Measurements from ENCODE around the gene SCMH1.

The SCMH1 gene

DNA sequence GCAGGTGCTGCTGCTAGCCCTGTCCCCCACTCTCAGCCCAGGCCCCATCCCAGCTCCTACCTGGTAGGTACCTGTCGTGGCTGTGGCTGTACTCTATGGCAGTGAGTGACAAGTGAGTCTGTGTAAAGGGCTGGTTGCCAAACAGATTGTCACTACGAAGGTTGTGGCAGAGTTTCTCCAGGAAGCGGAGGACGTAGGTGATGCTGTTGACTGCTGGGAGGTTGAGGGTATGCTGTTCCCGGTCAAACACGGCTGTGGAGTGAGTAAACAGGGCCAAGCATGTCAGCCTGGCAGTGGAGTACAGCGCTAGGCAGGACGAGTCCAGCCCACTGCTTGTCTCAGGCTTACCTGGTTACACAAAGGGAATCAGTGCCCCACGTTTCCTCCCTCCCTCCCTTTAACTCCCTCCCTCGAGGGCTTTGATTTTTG lies 195.7 kb downstream of the SCMH1 start:
- Histone ChIP-seq H4K20me1 (ENCODE audit: low read depth, low read length) (no peaks in the 10 kb centered on the region), H3K4me3 (ENCODE audit: insufficient read depth, low read length, poor library complexity, severe bottlenecking) (no peak overlapping the region), H3K27me3 (ENCODE audit: low read length) (no peaks in the 10 kb centered on the region), H3K79me2 (ENCODE audit: insufficient read depth, low read length) (no peaks in the 10 kb centered on the region), H3K9me2 (replicated peaks; ENCODE audit: insufficient read depth, low read length) (no peaks in the 10 kb centered on the region), H3K9me3 (ENCODE audit: insufficient read depth, low read length) (no peaks in the 10 kb centered on the region), H3K9ac (ENCODE audit: low read length) (no peak overlapping the region), H3K4me2 (ENCODE audit: low read depth, low read length, poor library complexity, severe bottlenecking) (no peak overlapping the region), H3K27ac (ENCODE audit: low read depth, low read length) (no peak overlapping the region), H3K36me3 (ENCODE audit: low read length) (peaks cover 4% of the 10 kb centered on the region; the same call in 1 of the 2 replicates), H3F3A (ENCODE audit: insufficient read depth) (no peaks in the 10 kb centered on the region), H2AFZ (ENCODE audit: low read depth, low read length, severe bottlenecking) (no peak overlapping the region)
- no peak for TF ChIP-seq EZH2phosphoT487 (conservative IDR thresholded peaks at IDR 0.05; ENCODE audit: low read length)
- TF ChIP-seq, protein P1, sequence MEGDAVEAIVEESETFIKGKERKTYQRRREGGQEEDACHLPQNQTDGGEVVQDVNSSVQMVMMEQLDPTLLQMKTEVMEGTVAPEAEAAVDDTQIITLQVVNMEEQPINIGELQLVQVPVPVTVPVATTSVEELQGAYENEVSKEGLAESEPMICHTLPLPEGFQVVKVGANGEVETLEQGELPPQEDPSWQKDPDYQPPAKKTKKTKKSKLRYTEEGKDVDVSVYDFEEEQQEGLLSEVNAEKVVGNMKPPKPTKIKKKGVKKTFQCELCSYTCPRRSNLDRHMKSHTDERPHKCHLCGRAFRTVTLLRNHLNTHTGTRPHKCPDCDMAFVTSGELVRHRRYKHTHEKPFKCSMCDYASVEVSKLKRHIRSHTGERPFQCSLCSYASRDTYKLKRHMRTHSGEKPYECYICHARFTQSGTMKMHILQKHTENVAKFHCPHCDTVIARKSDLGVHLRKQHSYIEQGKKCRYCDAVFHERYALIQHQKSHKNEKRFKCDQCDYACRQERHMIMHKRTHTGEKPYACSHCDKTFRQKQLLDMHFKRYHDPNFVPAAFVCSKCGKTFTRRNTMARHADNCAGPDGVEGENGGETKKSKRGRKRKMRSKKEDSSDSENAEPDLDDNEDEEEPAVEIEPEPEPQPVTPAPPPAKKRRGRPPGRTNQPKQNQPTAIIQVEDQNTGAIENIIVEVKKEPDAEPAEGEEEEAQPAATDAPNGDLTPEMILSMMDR (IDR thresholded peaks at IDR 0.05; ENCODE audit: insufficient read depth, low read length, poor library complexity, severe bottlenecking) = no peak

DNA sequence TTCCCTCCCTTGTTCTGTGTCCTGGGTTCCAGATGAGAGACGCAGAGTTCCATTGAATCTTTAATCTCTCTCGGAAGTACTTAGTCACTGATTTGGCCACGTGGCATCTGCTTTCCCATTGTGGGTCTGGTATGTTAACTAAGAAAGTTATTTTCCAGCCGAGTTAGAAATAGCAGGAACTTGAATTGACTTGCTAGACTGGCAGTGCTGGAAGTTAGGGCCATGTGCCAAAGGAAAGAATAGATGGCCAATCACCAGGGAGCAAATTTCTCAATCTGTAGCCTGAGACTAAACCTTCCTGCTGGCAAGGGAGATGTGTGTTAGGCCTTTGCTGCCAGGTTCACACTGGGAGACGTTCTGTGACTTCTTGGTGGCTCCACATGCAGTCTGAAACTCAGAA lies 196.4 kb downstream of the SCMH1 start:
- Histone ChIP-seq H3K79me2 (ENCODE audit: insufficient read depth, low read length) (no peaks in the 10 kb centered on the region), H3K27ac (ENCODE audit: low read depth, low read length) (no peak overlapping the region), H3K9me3 (ENCODE audit: insufficient read depth, low read length) (no peaks in the 10 kb centered on the region), H3K9ac (ENCODE audit: low read length) (no peak overlapping the region), H3K4me2 (ENCODE audit: low read depth, low read length, poor library complexity, severe bottlenecking) (no peak overlapping the region), H3K27me3 (ENCODE audit: low read length) (no peaks in the 10 kb centered on the region), H3F3A (ENCODE audit: insufficient read depth) (no peaks in the 10 kb centered on the region), H3K9me2 (replicated peaks; ENCODE audit: insufficient read depth, low read length) (no peaks in the 10 kb centered on the region), H3K4me3 (ENCODE audit: insufficient read depth, low read length, poor library complexity, severe bottlenecking) (no peak overlapping the region), H2AFZ (ENCODE audit: low read depth, low read length, severe bottlenecking) (no peak overlapping the region), H4K20me1 (ENCODE audit: low read depth, low read length) (no peaks in the 10 kb centered on the region), H3K36me3 (ENCODE audit: low read length) (peaks cover 4% of the 10 kb centered on the region; the same call in 1 of the 2 replicates)
- TF ChIP-seq EZH2phosphoT487 (conservative IDR thresholded peaks at IDR 0.05; ENCODE audit: low read length) = no peak
- TF ChIP-seq, protein P1 (IDR thresholded peaks at IDR 0.05; ENCODE audit: insufficient read depth, low read length, poor library complexity, severe bottlenecking) = no peak

DNA sequence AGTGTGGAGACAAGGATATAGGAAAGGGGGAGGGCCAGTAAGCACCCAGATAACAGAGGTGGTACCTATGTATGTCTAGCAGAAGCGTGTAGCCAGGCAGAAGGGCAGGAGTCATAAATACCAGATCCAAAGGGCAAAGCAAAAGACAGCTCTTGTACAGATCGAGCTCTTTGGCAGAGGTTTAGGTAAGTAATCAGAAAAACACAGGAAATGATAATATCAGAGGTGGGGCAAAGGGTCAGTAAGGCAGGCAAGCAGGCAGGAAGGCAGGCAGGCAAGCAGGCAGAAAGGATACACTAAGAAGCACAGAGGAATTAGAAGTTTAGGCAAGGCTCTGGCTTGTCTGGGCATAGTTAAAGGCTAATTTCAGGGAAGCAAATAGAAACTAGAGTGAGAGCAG lies 197.9 kb downstream of the SCMH1 start:
- Histone ChIP-seq H3F3A (ENCODE audit: insufficient read depth) (no peaks in the 10 kb centered on the region), H3K79me2 (ENCODE audit: insufficient read depth, low read length) (no peaks in the 10 kb centered on the region), H3K9me3 (ENCODE audit: insufficient read depth, low read length) (no peaks in the 10 kb centered on the region), H4K20me1 (ENCODE audit: low read depth, low read length) (no peaks in the 10 kb centered on the region), H3K9ac (ENCODE audit: low read length) (no peak overlapping the region), H3K9me2 (replicated peaks; ENCODE audit: insufficient read depth, low read length) (no peaks in the 10 kb centered on the region), H3K4me3 (ENCODE audit: insufficient read depth, low read length, poor library complexity, severe bottlenecking) (no peak overlapping the region), H3K27ac (ENCODE audit: low read depth, low read length) (no peak overlapping the region), H3K27me3 (ENCODE audit: low read length) (no peaks in the 10 kb centered on the region), H2AFZ (ENCODE audit: low read depth, low read length, severe bottlenecking) (no peak overlapping the region), H3K4me2 (ENCODE audit: low read depth, low read length, poor library complexity, severe bottlenecking) (no peak overlapping the region), H3K36me3 (ENCODE audit: low read length) (peaks cover 4% of the 10 kb centered on the region; the same call in 1 of the 2 replicates)
- no peak for TF ChIP-seq EZH2phosphoT487 (conservative IDR thresholded peaks at IDR 0.05; ENCODE audit: low read length)
- TF ChIP-seq, protein P1 (IDR thresholded peaks at IDR 0.05; ENCODE audit: insufficient read depth, low read length, poor library complexity, severe bottlenecking) = no peak
